H9 (cell line): ENCODE data around the gene PRSS8. TPM values are rescaled to one million over a fixed set of nuclear protein-coding genes. Genes with fewer than 3 reads are reported as not detected.
A peak's percentile ranks its signal among the peaks of the same experiment; 100 is the strongest.

ENCODE experiments used
- DNase-seq: peaks from one replicate; pipeline ENCODE4 v3.0.0-alpha.2; 2017
- H2AFZ ChIP-seq: one replicate; pipeline ENCODE4 v1.6.1; 2013; ENCODE audit warnings: mild to moderate bottlenecking, low read length, control low read depth, moderate library complexity
- H2AK5ac ChIP-seq: 2 replicates; pipeline ENCODE4 v1.6.1; 2013; ENCODE audit warnings: low read length, control low read depth, mixed read lengths; ENCODE audit not compliant: insufficient read length
- H2BK120ac ChIP-seq: one replicate; pipeline ENCODE4 v1.6.1; 2013; ENCODE audit warnings: low read depth, mild to moderate bottlenecking, low read length, control low read depth, inconsistent platforms; ENCODE audit not compliant: poor library complexity, severe bottlenecking
- H2BK12ac ChIP-seq: 2 replicates; pipeline ENCODE4 v1.6.1; 2013; ENCODE audit warnings: low read length, control low read depth, mixed read lengths, low read depth; ENCODE audit not compliant: insufficient read length
- H2BK15ac ChIP-seq: 2 replicates; pipeline ENCODE4 v1.6.1; 2013; ENCODE audit warnings: low read depth, low read length, control low read depth
- H2BK20ac ChIP-seq: one replicate; pipeline ENCODE4 v1.6.1; 2013; ENCODE audit warnings: low read depth, mild to moderate bottlenecking, low read length, control low read depth, inconsistent platforms; ENCODE audit not compliant: poor library complexity, severe bottlenecking
- H2BK5ac ChIP-seq: 2 replicates; pipeline ENCODE4 v1.6.1; 2013; ENCODE audit warnings: low read length, control low read depth, mixed read lengths; ENCODE audit not compliant: insufficient read length
- H3K14ac ChIP-seq: 2 replicates; pipeline ENCODE4 v1.6.1; 2013; ENCODE audit warnings: low read length, control low read depth; ENCODE audit not compliant: insufficient read depth
- H3K18ac ChIP-seq: 2 replicates; pipeline ENCODE4 v1.6.1; 2013; ENCODE audit warnings: low read depth, mild to moderate bottlenecking, mixed read lengths, low read length, control low read depth; ENCODE audit not compliant: insufficient read length
- H3K23ac ChIP-seq: 2 replicates; pipeline ENCODE4 v1.6.1; 2013; ENCODE audit warnings: low read length, control low read depth, mixed read lengths, low read depth; ENCODE audit not compliant: insufficient read length
- H3K23me2 ChIP-seq: 2 replicates; pipeline ENCODE4 v1.6.1; 2013; ENCODE audit warnings: low read depth, mild to moderate bottlenecking, mixed read lengths, low read length, control low read depth; ENCODE audit not compliant: insufficient read length, poor library complexity, severe bottlenecking
- H3K27ac ChIP-seq: 2 replicates; pipeline ENCODE4 v1.5.1; 2013; ENCODE audit warnings: low read length, control low read depth, mixed read lengths, low read depth; ENCODE audit not compliant: insufficient read length
- H3K27me3 ChIP-seq: 2 replicates; pipeline ENCODE4 v1.6.1; 2013; ENCODE audit warnings: low read length, control low read depth, inconsistent platforms; ENCODE audit not compliant: insufficient read depth
- H3K4ac ChIP-seq: 2 replicates; pipeline ENCODE4 v1.6.1; 2013; ENCODE audit warnings: low read depth, mild to moderate bottlenecking, control low read depth, inconsistent platforms, low read length, moderate library complexity
- H3K4me1 ChIP-seq: 2 replicates; pipeline ENCODE4 v1.6.1; 2013; ENCODE audit warnings: low read length, control low read depth, inconsistent platforms; ENCODE audit not compliant: insufficient read depth
- H3K4me2 ChIP-seq: 2 replicates; pipeline ENCODE4 v1.6.1; 2013; ENCODE audit warnings: low read length, control low read depth, mixed read lengths; ENCODE audit not compliant: insufficient read length, insufficient read depth
- H3K56ac ChIP-seq: 2 replicates; pipeline ENCODE4 v1.6.1; 2013; ENCODE audit warnings: low read depth, mild to moderate bottlenecking, mixed read lengths, low read length, control low read depth; ENCODE audit not compliant: insufficient read length
- H3K79me1 ChIP-seq: 2 replicates; pipeline ENCODE4 v1.6.1; 2013; ENCODE audit warnings: low read depth, mild to moderate bottlenecking, moderate library complexity, low read length, control low read depth, inconsistent platforms; ENCODE audit not compliant: insufficient read depth, poor library complexity, severe bottlenecking
- H3K79me2 ChIP-seq: 2 replicates; pipeline ENCODE4 v1.6.1; 2013; ENCODE audit warnings: low read length, control low read depth, inconsistent platforms; ENCODE audit not compliant: insufficient read depth
- H3K9ac ChIP-seq: 2 replicates; pipeline ENCODE4 v1.6.1; 2013; ENCODE audit warnings: low read length, control low read depth, mixed read lengths; ENCODE audit not compliant: insufficient read length; ENCODE audit errors: extremely low read depth
- H3K9me3 ChIP-seq: one replicate; pipeline ENCODE4 v1.6.1; 2013; ENCODE audit warnings: low read depth, low read length, inconsistent platforms; ENCODE audit not compliant: control insufficient read depth
- H3T11ph ChIP-seq: one replicate; pipeline ENCODE4 v1.6.1; 2013; ENCODE audit warnings: mild to moderate bottlenecking, low read length, control low read depth, inconsistent platforms
- H4K20me1 ChIP-seq: one replicate; pipeline ENCODE4 v1.6.1; 2013; ENCODE audit not compliant: control insufficient read depth, insufficient read length, insufficient read depth
- H4K5ac ChIP-seq: 2 replicates; pipeline ENCODE4 v1.6.1; 2013; ENCODE audit warnings: low read depth, mild to moderate bottlenecking, mixed read lengths, low read length, control low read depth; ENCODE audit not compliant: insufficient read length
- H4K8ac ChIP-seq: replicated peaks from 2 replicates; pipeline ENCODE4 v1.6.1; 2013; ENCODE audit warnings: low read length, control low read depth, mixed read lengths, low read depth; ENCODE audit not compliant: insufficient read length
- H4K91ac ChIP-seq: 2 replicates; pipeline ENCODE4 v1.6.1; 2013; ENCODE audit warnings: low read depth, mild to moderate bottlenecking, moderate library complexity, mixed read lengths, low read length, control low read depth; ENCODE audit not compliant: insufficient read length
- H3K27ac Mint-ChIP-seq, 3 experiments: 2 replicates in 2 of 3; 3 replicates in 1 of 3; pipeline ENCODE4 v1.8.0; 2020 to 2021; ENCODE audit warnings: mixed read lengths in 3 of 3, mild to moderate bottlenecking in 1 of 3, moderate library complexity in 1 of 3
- H3K27me3 Mint-ChIP-seq: 2 replicates; pipeline ENCODE4 v1.8.0; 2021; ENCODE audit warnings: low read depth, mild to moderate bottlenecking, moderate library complexity, mixed read lengths
- H3K36me3 Mint-ChIP-seq, 3 experiments: 2 replicates in 2 of 3; 3 replicates in 1 of 3; pipeline ENCODE4 v1.8.0; 2020 to 2021; ENCODE audit warnings: low read depth in 3 of 3, mixed read lengths in 3 of 3; ENCODE audit not compliant: insufficient read depth in 1 of 3
- H3K4me1 Mint-ChIP-seq, 2 experiments: 2 replicates each; pipeline ENCODE4 v1.8.0; 2020; ENCODE audit warnings: mixed read lengths in 2 of 2
- H3K4me3 Mint-ChIP-seq, 2 experiments: 2 replicates in 1 of 2; 3 replicates in 1 of 2; pipeline ENCODE4 v1.8.0; 2020 to 2021; ENCODE audit warnings: mild to moderate bottlenecking in 2 of 2, mixed read lengths in 2 of 2, moderate library complexity in 1 of 2
- H3K9me3 Mint-ChIP-seq, 2 experiments: 2 replicates in 1 of 2; 3 replicates in 1 of 2; pipeline ENCODE4 v1.8.0; 2020; ENCODE audit warnings: mild to moderate bottlenecking in 2 of 2, mixed read lengths in 2 of 2, moderate library complexity in 1 of 2
- CTCF ChIP-seq: fragments of 200-600 bp; sonication (generic); conservative IDR thresholded peaks from 3 replicates; pipeline ENCODE4 v1.8.0; 2021; ENCODE audit warnings: antibody characterized with exemption, mild to moderate bottlenecking
- WGBS: extraction: QIAGEN DNeasy Blood & Tissue Kit; methylation state at CpG from one replicate; pipeline ENCODE4 v1.1.7; 2013; ENCODE audit warnings: missing lambda C conversion rate, low lambda C conversion rate, mixed read lengths; ENCODE audit not compliant: insufficient read length; ENCODE audit errors: extremely low coverage; 5-methylcytosine and 5-hydroxymethylcytosine counted together
- total RNA-seq: library from RNA; stranded (reverse); gene quantifications from 2 replicates; pipeline ENCODE4 v1.2.1, GENCODE V29; 2021

The PRSS8 gene
- total RNA-seq, 1 experiment from 2014 or later = 64.0 TPM

- Histone ChIP-seq H4K5ac (no peak overlapping the region), H3K27me3 (no peaks in the 10 kb centered on the region), H3K14ac (no peak overlapping the region), H2BK5ac (no peak overlapping the region), H3K23me2 (no peaks in the 10 kb centered on the region), H3K9ac (no peak overlapping the region), H3K27ac (no peak overlapping the region), H2BK12ac (no peak overlapping the region), H2BK120ac (no peak overlapping the region), H3K18ac (no peak overlapping the region), H3K23ac (no peak overlapping the region), H3K9me3 (no peaks in the 10 kb centered on the region), H2BK15ac (no peak overlapping the region), H2BK20ac (no peak overlapping the region), H3T11ph (no peak overlapping the region), H4K91ac (no peak overlapping the region), H3K4me2 (no peak overlapping the region), H3K79me2 (no peaks in the 10 kb centered on the region), H3K79me1 (no peaks in the 10 kb centered on the region), H4K20me1 (no peaks in the 10 kb centered on the region), H2AFZ (no peak overlapping the region), H3K4me1 (peaks cover 2% of the 10 kb centered on the region; the same call in 1 of the 2 replicates), H2AK5ac (no peak overlapping the region), H4K8ac (no peak overlapping the region), H3K56ac (no peak overlapping the region), H3K4ac (no peak overlapping the region)
- no peak for DNase-seq
- peaks cover 6 to 7% of the 10 kb centered on the region in 2 experiments for H3K4me1 Mint-ChIP-seq
- H3K9me3 Mint-ChIP-seq = no peaks in the 10 kb centered on the region
- WGBS = no CpG with 5 or more reads among the region's 3 CpGs
- H3K27ac Mint-ChIP-seq = peak overlapping the region in 2 of 3 experiments; percentile 1 to 78; a peak in 3 of 7 replicates
- H3K4me3 Mint-ChIP-seq = no peak overlapping the region
- TF ChIP-seq CTCF = no peak
- H3K27me3 Mint-ChIP-seq = no peaks in the 10 kb centered on the region
- peaks cover 21 to 45% (median 41%) of the 10 kb centered on the region in 3 experiments; a peak in 6 of 7 replicates for H3K36me3 Mint-ChIP-seq
Observed at GRCh38 chr16:31125844-31126243, 9.7 kb downstream of the PRSS8 start.
